CD4-positive, alpha-beta memory T cell (primary cell): ENCODE measurements around the gene SCPEP1. TPM values are rescaled to one million over a fixed set of nuclear protein-coding genes. Genes with fewer than 3 reads are reported as not detected.
A peak's percentile ranks its signal among the peaks of the same experiment; 100 is the strongest.

Experiments used
- CTCF ChIA-PET: fragments of 350-600 bp; sonication (Branson Sonifier 250); formaldehyde crosslinking; loops from one replicate; lab custom pipeline; 2021; ENCODE audit warnings: inconsistent platforms; ENCODE audit not compliant: partially characterized antibody; lab: Charles Lee
- POLR2A ChIA-PET: fragments of 350-600 bp; sonication (Branson Sonifier 250); formaldehyde crosslinking; loops from one replicate; lab custom pipeline; 2021; ENCODE audit not compliant: partially characterized antibody; lab: Charles Lee
- DNase-seq, 5 donors: peaks; one replicate each; pipeline versions ENCODE4 v3.0.0 to v3.0.0-alpha.2; 2020 to 2022; ENCODE audit warnings: mixed read lengths in 1 of 5
- H3K27ac ChIP-seq: one replicate; pipeline ENCODE4 v1.7.0; 2013; ENCODE audit warnings: low read depth, low read length
- H3K27me3 ChIP-seq: 2 replicates; pipeline ENCODE4 v1.7.0; 2013; ENCODE audit warnings: mild to moderate bottlenecking, low read length, moderate library complexity; ENCODE audit not compliant: insufficient read depth
- H3K36me3 ChIP-seq: 2 replicates; pipeline ENCODE4 v1.7.0; 2013; ENCODE audit warnings: mild to moderate bottlenecking, low read length, moderate library complexity; ENCODE audit not compliant: insufficient read depth
- H3K4me1 ChIP-seq: 2 replicates; pipeline ENCODE4 v1.7.0; 2013; ENCODE audit warnings: mild to moderate bottlenecking, low read length, moderate library complexity; ENCODE audit not compliant: insufficient read depth
- H3K4me3 ChIP-seq, 2 donors: one replicate each; pipeline ENCODE4 v1.7.0; 2013; ENCODE audit warnings: low read length in 2 of 2, mild to moderate bottlenecking in 1 of 2
- H3K9me3 ChIP-seq, 2 donors: one replicate each; pipeline ENCODE4 v1.7.0; 2013; ENCODE audit warnings: low read length in 2 of 2, control low read depth in 1 of 2; ENCODE audit not compliant: control insufficient read depth in 1 of 2
- H3K27ac Mint-ChIP-seq, 7 donors: one replicate each; pipeline ENCODE4 v1.8.0; 2020 to 2021; ENCODE audit warnings: mixed read lengths in 7 of 7, mild to moderate bottlenecking in 6 of 7, inconsistent platforms in 3 of 7, moderate library complexity in 3 of 7
- H3K27me3 Mint-ChIP-seq, 2 donors: one replicate each; pipeline ENCODE4 v1.8.0; 2020 to 2021; ENCODE audit warnings: mixed read lengths in 2 of 2
- H3K36me3 Mint-ChIP-seq, 2 donors: one replicate each; pipeline ENCODE4 v1.8.0; 2020 to 2021; ENCODE audit warnings: mixed read lengths in 2 of 2, inconsistent platforms in 1 of 2, mild to moderate bottlenecking in 1 of 2
- H3K4me1 Mint-ChIP-seq, 4 donors: one replicate each; pipeline ENCODE4 v1.8.0; 2020 to 2021; ENCODE audit warnings: mixed read lengths in 4 of 4, mild to moderate bottlenecking in 1 of 4
- H3K4me3 Mint-ChIP-seq, 8 donors: one replicate each; pipeline ENCODE4 v1.8.0; 2020 to 2021; ENCODE audit warnings: mixed read lengths in 8 of 8, mild to moderate bottlenecking in 7 of 8, moderate library complexity in 6 of 8, inconsistent platforms in 3 of 8
- H3K9me3 Mint-ChIP-seq, 8 donors: one replicate each; pipeline ENCODE4 v1.8.0; 2020 to 2021; ENCODE audit warnings: mixed read lengths in 8 of 8, mild to moderate bottlenecking in 5 of 8, inconsistent platforms in 3 of 8, moderate library complexity in 1 of 8
- intact Hi-C: fragments of 100-400 bp; cut with micrococcal nuclease; formaldehyde crosslinking; loops from one replicate; pipeline ENCODE4 v1.15.1; 2023
- polyA plus RNA-seq, 2 donors: library from polyadenylated mRNA; unstranded; fragments of 300-500 nt; fragmentation: Illumina TruSeq; gene quantifications; one replicate each; pipeline ENCODE4 v1.2.3, GENCODE V29; 2021
- total RNA-seq, 2 experiments: library from RNA; stranded (reverse); gene quantifications; one replicate each; pipeline ENCODE4 v1.2.3, GENCODE V29; 2021

SCPEP1 gene
- total and polyA plus RNA-seq, 4 experiments from 2014 or later: 16.3 to 31.3 (median 19.7) TPM

DNA sequence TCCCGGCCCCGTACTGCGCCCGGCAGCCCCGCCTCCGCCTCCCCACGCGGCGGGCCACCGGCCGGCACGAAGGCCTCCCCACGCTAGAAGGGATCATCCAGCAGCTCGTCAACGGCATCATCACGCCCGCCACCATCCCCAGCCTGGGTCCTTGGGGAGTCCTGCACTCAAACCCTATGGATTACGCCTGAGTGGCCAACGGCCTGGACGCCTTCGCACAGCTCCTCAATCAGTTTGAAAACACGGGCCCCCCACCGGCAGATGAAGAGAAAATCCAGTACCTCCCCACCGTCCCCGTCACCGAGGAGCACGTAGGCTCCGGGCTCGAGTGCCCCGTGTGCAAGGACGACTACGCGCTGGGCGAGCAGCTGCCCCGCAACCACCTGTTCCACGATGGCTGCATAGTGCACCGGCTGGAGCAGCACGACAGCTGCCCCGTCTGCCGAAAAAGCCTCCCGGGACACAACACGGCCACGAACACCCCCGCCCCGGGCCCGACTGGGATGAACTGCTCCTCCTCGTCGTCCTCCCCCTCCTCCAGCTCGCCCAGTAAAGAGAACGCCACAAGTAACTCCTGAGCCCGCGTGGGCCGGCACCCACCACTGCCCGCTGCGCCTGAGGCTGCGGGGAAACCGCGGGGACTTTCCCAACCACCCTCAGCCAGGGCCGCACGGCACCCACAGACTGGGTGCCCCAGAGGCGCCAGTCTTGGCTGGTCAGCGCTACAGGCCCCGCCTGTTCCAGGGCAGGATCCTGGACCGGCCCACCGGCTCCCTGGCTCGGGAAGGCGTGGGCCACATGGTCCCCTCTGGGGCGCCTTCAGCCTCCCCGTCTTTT, 68.2 kb downstream of the SCPEP1 start:
- Histone ChIP-seq H3K27ac (no peak overlapping the region), H3K9me3 (no peaks in the 10 kb centered on the region), H3K4me3 (peak overlapping the region in 1 of 2 donors; percentile 31), H3K27me3 (peaks cover 15% of the 10 kb centered on the region), H3K36me3 (no peaks in the 10 kb centered on the region), H3K4me1 (peaks cover 20% of the 10 kb centered on the region)
- ChIA-PET CTCF (no interaction called here), POLR2A (no interaction called here)
- intact Hi-C loops: no loop called here
- H3K4me1 Mint-ChIP-seq: peaks cover 3 to 24% (median 18%) of the 10 kb centered on the region in 4 donors
- no peaks in the 10 kb centered on the region for H3K36me3 Mint-ChIP-seq
- peak; percentile 8 to 41 (median 15) for DNase-seq
- peak overlapping the region; percentile 69 to 89 (median 82) for H3K4me3 Mint-ChIP-seq
- H3K27ac Mint-ChIP-seq: no peak overlapping the region
- H3K9me3 Mint-ChIP-seq: peaks cover 0 to 2% (median 0%) of the 10 kb centered on the region in 8 donors
- peaks cover 46 to 49% of the 10 kb centered on the region in 2 donors for H3K27me3 Mint-ChIP-seq

DNA sequence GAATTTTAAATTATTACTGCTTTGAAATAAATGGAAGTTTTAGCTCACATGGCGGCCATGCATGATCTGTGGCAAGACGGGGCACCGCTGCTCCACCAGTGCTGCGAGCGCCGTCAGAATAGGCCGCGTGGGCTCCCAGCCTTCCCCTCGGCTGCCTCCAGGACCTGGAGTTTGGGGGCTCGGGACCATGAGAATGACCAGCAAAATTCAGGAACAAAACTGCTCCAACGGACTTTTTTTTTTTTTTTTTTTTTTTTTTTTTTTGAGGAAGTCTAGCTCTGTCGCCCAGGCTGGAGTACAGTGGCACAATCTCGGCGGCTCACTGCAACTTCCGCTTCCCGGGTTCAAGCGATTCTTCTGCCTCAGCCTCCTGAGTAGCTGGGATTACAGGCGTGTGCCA, 68.8 kb downstream of the SCPEP1 start:
- CTCF ChIA-PET: no interaction called here
- Histone ChIP-seq H3K9me3 (no peaks in the 10 kb centered on the region), H3K4me1 (peaks cover 20% of the 10 kb centered on the region), H3K27ac (no peak overlapping the region), H3K27me3 (peaks cover 15% of the 10 kb centered on the region), H3K4me3 (no peak overlapping the region), H3K36me3 (no peaks in the 10 kb centered on the region)
- DNase-seq: no peak
- H3K9me3 Mint-ChIP-seq: peaks cover 0 to 2% (median 0%) of the 10 kb centered on the region in 8 donors
- no peak overlapping the region for H3K27ac Mint-ChIP-seq
- H3K27me3 Mint-ChIP-seq: peaks cover 45 to 46% of the 10 kb centered on the region in 2 donors
- H3K36me3 Mint-ChIP-seq: no peaks in the 10 kb centered on the region
- H3K4me3 Mint-ChIP-seq: peak overlapping the region in 5 of 8 donors; percentile 35 to 89 (median 83)
- POLR2A ChIA-PET: no interaction called here
- intact Hi-C loops: no loop called here
- H3K4me1 Mint-ChIP-seq: peaks cover 3 to 24% (median 18%) of the 10 kb centered on the region in 4 donors

DNA sequence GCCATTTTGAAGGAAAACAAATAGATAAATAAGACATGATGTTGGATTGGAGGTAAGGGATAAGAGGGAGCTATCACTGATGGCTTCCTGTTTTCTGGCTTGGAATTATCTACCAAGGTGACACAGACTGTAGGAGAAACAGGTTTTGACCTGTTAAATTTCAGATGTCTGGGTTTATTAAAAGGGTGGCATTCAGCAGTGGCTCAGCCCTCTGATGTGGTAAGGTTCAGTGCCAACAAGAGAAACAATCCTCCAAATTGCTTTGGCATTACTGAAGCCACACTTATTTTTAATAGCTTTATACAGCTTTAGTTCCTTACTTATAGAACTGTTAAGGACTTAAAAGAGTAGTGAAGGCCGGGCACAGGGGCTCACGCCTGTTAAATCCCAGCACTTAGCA, 70.2 kb downstream of the SCPEP1 start:
- Histone ChIP-seq H3K4me3 (no peak overlapping the region), H3K27me3 (peaks cover 15% of the 10 kb centered on the region), H3K4me1 (peaks cover 20% of the 10 kb centered on the region), H3K9me3 (no peaks in the 10 kb centered on the region), H3K36me3 (no peaks in the 10 kb centered on the region), H3K27ac (no peak overlapping the region)
- Mint-ChIP-seq H3K4me3 (peak overlapping the region in 2 of 8 donors; percentile 33 to 40), H3K36me3 (no peaks in the 10 kb centered on the region), H3K9me3 (no peaks in the 10 kb centered on the region), H3K27me3 (peaks cover 38 to 41% of the 10 kb centered on the region in 2 donors), H3K4me1 (peaks cover 3 to 24% (median 18%) of the 10 kb centered on the region in 4 donors), H3K27ac (no peak overlapping the region)
- DNase-seq: no peak
- CTCF ChIA-PET: interaction anchor here (0.9 to 1.6 kb wide), 2 partner anchors 27 to 87 kb away, joined by 3 to 6 read pairs; partner anchors contain the start of gene COIL
- intact Hi-C loops: no loop called here
- POLR2A ChIA-PET: no interaction called here

GRCh38 chr17:57050306-57050705, 72.4 kb downstream of the SCPEP1 start:
- no peaks in the 10 kb centered on the region for H3K9me3 Mint-ChIP-seq
- H3K27ac ChIP-seq: no peak overlapping the region
- peaks cover 25 to 26% of the 10 kb centered on the region in 2 donors for H3K27me3 Mint-ChIP-seq
- ChIA-PET CTCF (no interaction called here), POLR2A (no interaction called here)
- peaks cover 3 to 27% (median 19%) of the 10 kb centered on the region in 4 donors for H3K4me1 Mint-ChIP-seq
- H3K27me3 ChIP-seq: peaks cover 11% of the 10 kb centered on the region
- no peaks in the 10 kb centered on the region for H3K36me3 ChIP-seq
- H3K27ac Mint-ChIP-seq: no peak overlapping the region
- H3K36me3 Mint-ChIP-seq: no peaks in the 10 kb centered on the region
- H3K4me3 Mint-ChIP-seq: no peak overlapping the region
- DNase-seq: no peak
- intact Hi-C loops: no loop called here
- no peaks in the 10 kb centered on the region for H3K9me3 ChIP-seq
- H3K4me3 ChIP-seq: no peak overlapping the region
- H3K4me1 ChIP-seq: peaks cover 18% of the 10 kb centered on the region

DNA sequence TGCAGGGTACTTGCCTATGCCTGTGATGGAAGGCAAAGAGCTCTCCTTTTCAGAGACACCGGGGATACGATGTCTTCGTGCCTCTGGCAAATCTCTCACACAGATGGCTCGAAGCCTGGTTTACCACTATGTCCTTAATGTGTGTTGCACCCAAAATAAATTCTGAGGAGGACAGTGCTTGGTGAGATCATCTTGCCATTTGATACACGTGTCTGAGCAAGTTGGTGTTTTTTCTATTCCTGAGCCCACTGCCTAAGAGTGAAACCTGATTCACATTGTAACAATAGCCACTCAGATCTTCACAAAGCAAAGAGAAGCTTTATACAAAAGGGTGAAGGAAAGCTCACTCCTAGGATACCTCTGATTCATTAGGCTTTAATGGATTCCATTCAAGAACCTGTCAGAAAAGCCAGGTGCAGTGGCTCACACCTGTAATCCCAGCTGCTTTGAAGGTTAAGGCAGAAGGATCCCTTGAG, 74.0 kb downstream of the SCPEP1 start:
- intact Hi-C loops: no loop called here
- H3K9me3 Mint-ChIP-seq: no peaks in the 10 kb centered on the region
- Histone ChIP-seq H3K9me3 (no peaks in the 10 kb centered on the region), H3K27ac (no peak overlapping the region), H3K4me1 (peaks cover 4% of the 10 kb centered on the region), H3K27me3 (peaks cover 8% of the 10 kb centered on the region), H3K4me3 (no peak overlapping the region), H3K36me3 (no peaks in the 10 kb centered on the region)
- H3K4me3 Mint-ChIP-seq: no peak overlapping the region
- peaks cover 2 to 15% (median 12%) of the 10 kb centered on the region in 4 donors for H3K4me1 Mint-ChIP-seq
- no peaks in the 10 kb centered on the region for H3K36me3 Mint-ChIP-seq
- CTCF ChIA-PET: no interaction called here
- H3K27ac Mint-ChIP-seq: no peak overlapping the region
- DNase-seq: no peak
- POLR2A ChIA-PET: no interaction called here
- H3K27me3 Mint-ChIP-seq: peaks cover 17 to 20% of the 10 kb centered on the region in 2 donors

Other genes starting within 250 kb of the SCPEP1 start
- gene C17orf67, start 144.2 kb upstream of the SCPEP1 start, total RNA-seq: 10 to 100 TPM in 1 of 2 experiments, 1 to 10 TPM in 1; 9.5 to 11.2 TPM
- gene C17orf67, start 144.2 kb upstream of the SCPEP1 start, polyA plus RNA-seq: 1 to 10 TPM in 1 of 2 donors, under 1 TPM in 1; 0.81 to 2.9 TPM
- 10 to 100 TPM; 36.7 to 37.7 TPM for gene DGKE, start 144.0 kb upstream of the SCPEP1 start, total RNA-seq
- gene DGKE, start 144.0 kb upstream of the SCPEP1 start, polyA plus RNA-seq: 1 to 10 TPM; 4.3 to 7.2 TPM
- 10 to 100 TPM; 58.4 to 62.7 TPM for gene TRIM25, start 64.1 kb upstream of the SCPEP1 start, total RNA-seq
- 1 to 10 TPM; 2.9 to 8.3 TPM for gene TRIM25, start 64.1 kb upstream of the SCPEP1 start, polyA plus RNA-seq
- gene COIL, start 17.1 kb upstream of the SCPEP1 start, total RNA-seq: 10 to 100 TPM; 19.1 to 19.6 TPM
- gene COIL, start 17.1 kb upstream of the SCPEP1 start, polyA plus RNA-seq: 10 to 100 TPM; 14.4 to 15.3 TPM
- gene AKAP1, start 107.1 kb downstream of the SCPEP1 start, total RNA-seq: 10 to 100 TPM; 33.0 to 35.7 TPM
- 10 to 100 TPM in 1 of 2 donors, 1 to 10 TPM in 1; 9.8 to 25.2 TPM for gene AKAP1, start 107.1 kb downstream of the SCPEP1 start, polyA plus RNA-seq